Measurements from ENCODE around the gene C11orf52.

GRCh38 chr11:111945198-111945597, 26.5 kb downstream of the C11orf52 start:
- TF ChIP-seq, protein P1, sequence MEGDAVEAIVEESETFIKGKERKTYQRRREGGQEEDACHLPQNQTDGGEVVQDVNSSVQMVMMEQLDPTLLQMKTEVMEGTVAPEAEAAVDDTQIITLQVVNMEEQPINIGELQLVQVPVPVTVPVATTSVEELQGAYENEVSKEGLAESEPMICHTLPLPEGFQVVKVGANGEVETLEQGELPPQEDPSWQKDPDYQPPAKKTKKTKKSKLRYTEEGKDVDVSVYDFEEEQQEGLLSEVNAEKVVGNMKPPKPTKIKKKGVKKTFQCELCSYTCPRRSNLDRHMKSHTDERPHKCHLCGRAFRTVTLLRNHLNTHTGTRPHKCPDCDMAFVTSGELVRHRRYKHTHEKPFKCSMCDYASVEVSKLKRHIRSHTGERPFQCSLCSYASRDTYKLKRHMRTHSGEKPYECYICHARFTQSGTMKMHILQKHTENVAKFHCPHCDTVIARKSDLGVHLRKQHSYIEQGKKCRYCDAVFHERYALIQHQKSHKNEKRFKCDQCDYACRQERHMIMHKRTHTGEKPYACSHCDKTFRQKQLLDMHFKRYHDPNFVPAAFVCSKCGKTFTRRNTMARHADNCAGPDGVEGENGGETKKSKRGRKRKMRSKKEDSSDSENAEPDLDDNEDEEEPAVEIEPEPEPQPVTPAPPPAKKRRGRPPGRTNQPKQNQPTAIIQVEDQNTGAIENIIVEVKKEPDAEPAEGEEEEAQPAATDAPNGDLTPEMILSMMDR (IDR thresholded peaks at IDR 0.05 in 8 of 11, conservative IDR thresholded peaks at IDR 0.05 in 3 of 11), result no peak
- no peak for TF ChIP-seq POLR2A (IDR thresholded peaks at IDR 0.05)
- TF ChIP-seq POLR2AphosphoS5 (IDR thresholded peaks at IDR 0.05), result no peak

Measured in spleen (tissue), 7 donors.